Measurements from ENCODE around the gene ZCCHC4. TPM values are rescaled to one million over a fixed set of nuclear protein-coding genes. Genes with fewer than 3 reads are reported as not detected.

Gene ZCCHC4
- total and polyA plus RNA-seq, 2 of the 8 experiments (the other 6 are each of a cell fraction or from before 2014, with no cell fraction given) = 9.8 to 12.5 TPM

DNA sequence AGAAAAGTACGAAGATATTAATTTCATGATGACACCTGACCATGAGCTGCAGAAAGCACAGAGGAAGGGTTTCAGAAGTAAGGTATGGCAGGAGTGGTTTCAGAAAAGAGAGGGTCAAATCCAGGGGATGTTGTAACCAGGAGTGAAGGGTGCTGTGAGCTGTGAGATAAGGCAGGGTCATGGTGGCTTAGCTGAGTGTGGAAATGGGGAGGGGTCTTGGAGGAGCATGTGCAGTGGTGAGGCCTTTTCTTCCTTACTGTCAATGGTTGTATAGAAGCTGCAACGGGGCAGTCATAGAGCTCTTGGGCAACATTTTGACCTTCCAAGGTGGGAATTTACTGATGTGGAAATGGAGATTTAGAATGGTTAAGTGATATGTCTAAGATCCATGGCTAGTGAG is 67.0 kb downstream of the ZCCHC4 start (continued):
- no peak for TF ChIP-seq CHD7 (IDR thresholded peaks at IDR 0.05; ENCODE audit: insufficient replicate concordance, low read length)
- TF ChIP-seq, protein P1, sequence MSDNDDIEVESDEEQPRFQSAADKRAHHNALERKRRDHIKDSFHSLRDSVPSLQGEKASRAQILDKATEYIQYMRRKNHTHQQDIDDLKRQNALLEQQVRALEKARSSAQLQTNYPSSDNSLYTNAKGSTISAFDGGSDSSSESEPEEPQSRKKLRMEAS (IDR thresholded peaks at IDR 0.05) = no peak
- no peak for TF ChIP-seq ZNF274 (IDR thresholded peaks at IDR 0.05; ENCODE audit: borderline replicate concordance, extremely low read depth, low read length)
- TF ChIP-seq BCL11A (IDR thresholded peaks at IDR 0.05; ENCODE audit: low read depth in 2 of 2, low read length in 2 of 2) = no peak
- no peak for TF ChIP-seq TEAD4 (IDR thresholded peaks at IDR 0.05; ENCODE audit: low read depth, low read length)
- no peak for TF ChIP-seq SIRT6 (IDR thresholded peaks at IDR 0.05; ENCODE audit: low read length)
- TF ChIP-seq CBX5 (IDR thresholded peaks at IDR 0.05; ENCODE audit: low read depth, low read length) = no peak
